ENCODE results near the gene PKD2L2.
"Not testable (repeated sequence)": the region's sequence is repeated elsewhere in the genome, so short reads cannot be mapped to it uniquely, and the experiment has no call there.

PKD2L2 gene

GRCh38 chr5:137960141-137960540 lies 70.9 kb downstream of the PKD2L2 start:
- DNase-seq: no peak

- DNase-seq: no peak
These were observed 71.6 kb downstream of the PKD2L2 start for GRCh38 chr5:137960819-137961218.

GRCh38 chr5:137970384-137970783 lies 81.1 kb downstream of the PKD2L2 start:
- not testable (repeated sequence) for DNase-seq

- DNase-seq: no peak
These were observed 86.0 kb downstream of the PKD2L2 start for GRCh38 chr5:137975208-137975607.

- DNase-seq: no peak
These were observed 100.2 kb downstream of the PKD2L2 start for GRCh38 chr5:137989419-137989818.

Data from cerebellar nuclear complex (tissue), 1 donor.